CD4-positive, alpha-beta T cell (primary cell): ENCODE measurements around the gene CALM3. TPM values are rescaled to one million over a fixed set of nuclear protein-coding genes. Genes with fewer than 3 reads are reported as not detected.

ENCODE experiments used
- ATAC-seq: fragments of 200-7000 bp; cut with Tn5 transposase; one replicate; pipeline ENCODE4 v1.10.0; 2022; ENCODE audit warnings: mild to moderate bottlenecking; ENCODE audit not compliant: poor library complexity
- CTCF ChIA-PET: fragments of 350-600 bp; sonication (Branson Sonifier 250); formaldehyde crosslinking; loops from one replicate; lab custom pipeline; 2021; ENCODE audit warnings: antibody characterized with exemption, inconsistent platforms; lab: Charles Lee
- POLR2A ChIA-PET: fragments of 350-600 bp; sonication (Branson Sonifier 250); formaldehyde crosslinking; loops from one replicate; lab custom pipeline; 2021; ENCODE audit warnings: antibody characterized with exemption, inconsistent platforms; lab: Charles Lee
- DNase-seq, 14 experiments: peaks; one replicate each; pipeline ENCODE4 v3.0.0-alpha.2; 2013 to 2020; ENCODE audit warnings: mixed read lengths in 2 of 14
- H3K27ac ChIP-seq, 2 donors: one replicate each; pipeline versions ENCODE4 v1.5.1 to v1.7.0; 2013; ENCODE audit warnings: low read length in 2 of 2, low read depth in 1 of 2, mild to moderate bottlenecking in 1 of 2
- H3K27me3 ChIP-seq, 2 experiments: 1 replicate in 1 of 2; 2 replicates in 1 of 2; pipeline versions ENCODE4 v1.6.1 to v1.7.0; 2013; ENCODE audit warnings: low read length in 2 of 2, control low read depth in 1 of 2, mild to moderate bottlenecking in 1 of 2, moderate library complexity in 1 of 2; ENCODE audit not compliant: insufficient read depth in 2 of 2, control insufficient read depth in 1 of 2
- H3K36me3 ChIP-seq: one replicate; pipeline ENCODE4 v1.6.1; 2013; ENCODE audit warnings: low read length, control low read depth; ENCODE audit not compliant: insufficient read depth
- H3K4me1 ChIP-seq: one replicate; pipeline ENCODE4 v1.6.1; 2013; ENCODE audit warnings: low read length, control low read depth; ENCODE audit not compliant: insufficient read depth
- H3K4me3 ChIP-seq: one replicate; pipeline ENCODE4 v1.5.1; 2013; ENCODE audit warnings: mild to moderate bottlenecking, low read length, moderate library complexity
- H3K9me3 ChIP-seq, 2 experiments: 1 replicate in 1 of 2; 2 replicates in 1 of 2; pipeline versions ENCODE4 v1.6.1 to v1.7.0; 2013; ENCODE audit warnings: low read length in 2 of 2, mild to moderate bottlenecking in 2 of 2, control low read depth in 1 of 2, moderate library complexity in 1 of 2; ENCODE audit not compliant: control insufficient read depth in 1 of 2, insufficient read depth in 1 of 2
- H3K27ac Mint-ChIP-seq: one replicate; pipeline ENCODE4 v1.8.0; 2020; ENCODE audit warnings: mixed read lengths
- H3K27me3 Mint-ChIP-seq: one replicate; pipeline ENCODE4 v1.8.0; 2021; ENCODE audit warnings: mixed read lengths
- H3K36me3 Mint-ChIP-seq: one replicate; pipeline ENCODE4 v1.8.0; 2021; ENCODE audit warnings: low read depth, mixed read lengths
- H3K4me1 Mint-ChIP-seq: one replicate; pipeline ENCODE4 v1.8.0; 2021; ENCODE audit warnings: low read depth, mixed read lengths
- H3K4me3 Mint-ChIP-seq: one replicate; pipeline ENCODE4 v1.8.0; 2020; ENCODE audit warnings: mild to moderate bottlenecking, mixed read lengths
- H3K9me3 Mint-ChIP-seq: one replicate; pipeline ENCODE4 v1.8.0; 2020; ENCODE audit warnings: mixed read lengths
- intact Hi-C, 2 experiments: fragments of 100-400 bp; cut with DNase I in 1 of 2; cut with micrococcal nuclease in 1 of 2; formaldehyde crosslinking; loops; one replicate each; pipeline versions ENCODE4 v1.15.1 to v1.9.0; 2023 to 2025; cut with DNase I, micrococcal nuclease
- total RNA-seq, 174 experiments: library from RNA in 2 of 174; stranded (reverse) in 2 of 174; gene quantifications; one replicate each; pipeline ENCODE4 v1.2.3 and lab custom pipeline; 2021 to 2026
- TF ChIP-seq, protein P1 (sequence below): fragments of 200-600 bp; IDR thresholded peaks from one replicate; pipeline ENCODE4 v1.8.0; 2022; ENCODE audit warnings: antibody characterized with exemption, mild to moderate bottlenecking

Gene CALM3
- total RNA-seq, 2 experiments from 2014 or later: 169 to 173 TPM

DNA sequence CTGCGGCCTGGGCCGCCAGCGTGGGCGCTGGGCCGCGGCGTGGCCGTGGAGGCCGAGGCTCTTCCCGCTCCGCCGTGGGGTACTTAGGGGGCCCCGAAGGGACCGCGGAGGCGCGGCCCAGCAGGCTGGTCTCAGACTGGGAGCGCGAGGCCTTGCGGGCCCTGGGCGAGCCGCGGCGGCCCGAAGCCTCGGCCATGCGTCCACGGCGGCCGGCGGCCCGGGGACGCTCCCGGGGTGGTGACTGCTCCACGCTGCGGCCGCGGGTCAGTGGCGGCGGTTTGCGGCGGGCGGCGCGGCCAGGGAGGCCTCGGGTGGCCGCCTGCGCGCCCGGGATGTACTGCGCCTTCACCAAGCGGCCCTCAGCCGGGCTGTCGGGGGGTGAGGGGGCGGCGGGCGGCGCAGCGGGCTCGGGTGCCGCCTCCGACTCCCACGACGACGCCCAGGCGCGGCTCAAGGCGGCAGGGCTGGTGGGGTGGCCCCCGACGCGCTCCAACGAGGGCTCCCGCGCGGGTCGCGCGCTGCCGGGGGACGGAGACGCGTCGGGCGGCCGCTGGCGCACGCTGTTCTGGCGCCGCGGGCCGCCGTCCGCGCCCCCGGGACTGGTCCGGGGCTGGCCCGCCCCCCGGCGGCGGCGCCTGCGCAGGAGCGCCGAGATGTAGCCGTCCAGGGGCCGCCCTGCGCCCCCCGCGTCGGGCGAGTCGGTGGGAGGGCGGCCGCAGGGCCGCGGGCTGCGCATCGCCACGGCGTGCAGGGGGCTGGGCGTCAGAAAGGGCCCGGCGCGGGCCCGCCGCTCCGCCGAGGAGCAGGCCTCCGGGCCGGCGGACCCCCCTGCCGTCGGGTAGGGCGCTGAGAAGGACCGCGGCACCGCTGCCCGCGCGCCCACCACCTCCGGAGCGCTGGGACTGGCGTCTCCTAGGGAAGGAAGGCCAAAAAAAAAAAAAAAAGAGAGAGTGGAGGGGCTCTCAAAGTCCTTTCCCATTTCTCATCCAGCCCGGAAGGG lies 48.1 kb downstream of the CALM3 start:
- TF ChIP-seq, protein P1, sequence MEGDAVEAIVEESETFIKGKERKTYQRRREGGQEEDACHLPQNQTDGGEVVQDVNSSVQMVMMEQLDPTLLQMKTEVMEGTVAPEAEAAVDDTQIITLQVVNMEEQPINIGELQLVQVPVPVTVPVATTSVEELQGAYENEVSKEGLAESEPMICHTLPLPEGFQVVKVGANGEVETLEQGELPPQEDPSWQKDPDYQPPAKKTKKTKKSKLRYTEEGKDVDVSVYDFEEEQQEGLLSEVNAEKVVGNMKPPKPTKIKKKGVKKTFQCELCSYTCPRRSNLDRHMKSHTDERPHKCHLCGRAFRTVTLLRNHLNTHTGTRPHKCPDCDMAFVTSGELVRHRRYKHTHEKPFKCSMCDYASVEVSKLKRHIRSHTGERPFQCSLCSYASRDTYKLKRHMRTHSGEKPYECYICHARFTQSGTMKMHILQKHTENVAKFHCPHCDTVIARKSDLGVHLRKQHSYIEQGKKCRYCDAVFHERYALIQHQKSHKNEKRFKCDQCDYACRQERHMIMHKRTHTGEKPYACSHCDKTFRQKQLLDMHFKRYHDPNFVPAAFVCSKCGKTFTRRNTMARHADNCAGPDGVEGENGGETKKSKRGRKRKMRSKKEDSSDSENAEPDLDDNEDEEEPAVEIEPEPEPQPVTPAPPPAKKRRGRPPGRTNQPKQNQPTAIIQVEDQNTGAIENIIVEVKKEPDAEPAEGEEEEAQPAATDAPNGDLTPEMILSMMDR: no peak
- Mint-ChIP-seq H3K9me3 (peaks cover 6% of the 10 kb centered on the region), H3K36me3 (no peaks in the 10 kb centered on the region), H3K27me3 (peaks cover 62% of the 10 kb centered on the region), H3K4me3 (peak overlapping the region; percentile 58), H3K27ac (no peak overlapping the region), H3K4me1 (peaks cover 14% of the 10 kb centered on the region)
- CTCF ChIA-PET: no interaction called here
- Histone ChIP-seq H3K36me3 (no peaks in the 10 kb centered on the region), H3K4me1 (peaks cover 9% of the 10 kb centered on the region), H3K4me3 (no peak overlapping the region), H3K27me3 (peaks cover 29 to 34% of the 10 kb centered on the region in 2 experiments), H3K27ac (no peak overlapping the region), H3K9me3 (peaks cover 5% of the 10 kb centered on the region in 2 experiments)
- DNase-seq: no peak
- POLR2A ChIA-PET: interaction anchor here (1.1 kb wide), 2 partner anchors 21 to 464 kb away, joined by 3 to 4 read pairs; partner anchors contain the start of gene ZC3H4
- no peak for ATAC-seq
- intact Hi-C loops: no loop called here

DNA sequence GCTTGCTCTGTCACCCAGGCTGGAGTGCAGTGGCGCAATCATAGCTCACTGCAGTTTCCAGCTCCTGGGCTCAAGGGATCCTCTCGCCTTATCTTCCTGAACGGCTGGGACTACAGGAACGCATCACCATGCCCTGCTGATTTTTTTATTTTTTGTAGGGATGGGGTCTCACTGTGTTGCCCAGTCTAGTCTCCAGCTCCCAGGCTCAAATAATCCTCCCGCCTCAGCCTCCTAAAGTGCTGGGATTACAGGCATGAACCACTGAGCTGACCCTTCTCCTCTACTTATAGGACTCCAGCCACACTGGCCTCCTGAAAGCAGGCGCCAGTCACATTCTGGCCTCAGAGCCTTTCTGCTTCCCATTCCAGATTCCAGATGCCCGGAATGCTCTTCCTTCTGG lies 49.3 kb downstream of the CALM3 start:
- POLR2A ChIA-PET: no interaction called here
- CTCF ChIA-PET: no interaction called here
- H3K4me3 Mint-ChIP-seq: no peak overlapping the region

DNA sequence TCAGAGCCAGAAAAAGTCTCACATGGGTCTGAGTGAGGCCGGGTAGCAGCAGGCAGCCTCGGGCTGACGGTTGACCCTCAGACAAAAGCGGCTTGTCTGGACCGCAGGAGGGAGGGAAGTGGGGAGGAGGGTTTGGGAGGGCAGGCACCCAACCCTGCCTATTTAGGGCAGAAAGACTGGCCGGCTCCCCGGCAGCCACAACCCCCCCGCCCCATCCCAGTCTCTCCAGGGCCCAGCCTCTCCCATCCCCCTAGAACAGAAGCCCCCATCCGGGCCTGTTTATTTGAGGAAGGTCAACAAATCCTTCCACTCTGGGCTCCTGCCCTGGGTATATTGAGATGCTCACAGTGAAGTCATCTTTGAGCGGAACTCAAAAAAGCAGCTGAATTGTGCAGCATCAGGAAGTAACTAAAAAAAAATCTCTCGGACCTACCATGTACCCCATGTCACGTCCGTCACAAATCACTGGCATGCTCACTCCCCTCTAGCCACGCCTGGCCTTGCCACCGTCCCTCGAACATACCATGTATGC lies 53.6 kb downstream of the CALM3 start:
- Histone ChIP-seq H3K27me3 (peaks cover 28 to 32% of the 10 kb centered on the region in 2 experiments), H3K27ac (no peak overlapping the region), H3K36me3 (no peaks in the 10 kb centered on the region), H3K4me3 (no peak overlapping the region), H3K9me3 (peaks cover 0 to 7% of the 10 kb centered on the region in 2 experiments), H3K4me1 (peaks cover 9% of the 10 kb centered on the region)
- ATAC-seq: no peak
- Mint-ChIP-seq H3K36me3 (no peaks in the 10 kb centered on the region), H3K27ac (no peak overlapping the region), H3K9me3 (no peaks in the 10 kb centered on the region), H3K27me3 (peaks cover 61% of the 10 kb centered on the region), H3K4me3 (no peak overlapping the region), H3K4me1 (peaks cover 8% of the 10 kb centered on the region)
- intact Hi-C loops: no loop called here
- POLR2A ChIA-PET: no interaction called here
- CTCF ChIA-PET: no interaction called here
- DNase-seq: no peak
- TF ChIP-seq, protein P1: no peak

More for the DNA sequence above, 49.3 kb downstream of the CALM3 start:
- DNase-seq (no peak), ATAC-seq (no peak)
- intact Hi-C loops: no loop called here
- H3K27me3 Mint-ChIP-seq: peaks cover 69% of the 10 kb centered on the region
- Histone ChIP-seq H3K4me1 (peaks cover 9% of the 10 kb centered on the region), H3K27me3 (peaks cover 29 to 34% of the 10 kb centered on the region in 2 experiments), H3K36me3 (no peaks in the 10 kb centered on the region), H3K9me3 (peaks cover 5% of the 10 kb centered on the region in 2 experiments), H3K27ac (no peak overlapping the region), H3K4me3 (no peak overlapping the region)
- H3K27ac Mint-ChIP-seq: no peak overlapping the region
- TF ChIP-seq, protein P1: no peak
- peaks cover 6% of the 10 kb centered on the region for H3K9me3 Mint-ChIP-seq
- H3K4me1 Mint-ChIP-seq: peaks cover 14% of the 10 kb centered on the region
- no peaks in the 10 kb centered on the region for H3K36me3 Mint-ChIP-seq
